ENCODE measurements around the gene PTBP1.

The PTBP1 gene

DNA sequence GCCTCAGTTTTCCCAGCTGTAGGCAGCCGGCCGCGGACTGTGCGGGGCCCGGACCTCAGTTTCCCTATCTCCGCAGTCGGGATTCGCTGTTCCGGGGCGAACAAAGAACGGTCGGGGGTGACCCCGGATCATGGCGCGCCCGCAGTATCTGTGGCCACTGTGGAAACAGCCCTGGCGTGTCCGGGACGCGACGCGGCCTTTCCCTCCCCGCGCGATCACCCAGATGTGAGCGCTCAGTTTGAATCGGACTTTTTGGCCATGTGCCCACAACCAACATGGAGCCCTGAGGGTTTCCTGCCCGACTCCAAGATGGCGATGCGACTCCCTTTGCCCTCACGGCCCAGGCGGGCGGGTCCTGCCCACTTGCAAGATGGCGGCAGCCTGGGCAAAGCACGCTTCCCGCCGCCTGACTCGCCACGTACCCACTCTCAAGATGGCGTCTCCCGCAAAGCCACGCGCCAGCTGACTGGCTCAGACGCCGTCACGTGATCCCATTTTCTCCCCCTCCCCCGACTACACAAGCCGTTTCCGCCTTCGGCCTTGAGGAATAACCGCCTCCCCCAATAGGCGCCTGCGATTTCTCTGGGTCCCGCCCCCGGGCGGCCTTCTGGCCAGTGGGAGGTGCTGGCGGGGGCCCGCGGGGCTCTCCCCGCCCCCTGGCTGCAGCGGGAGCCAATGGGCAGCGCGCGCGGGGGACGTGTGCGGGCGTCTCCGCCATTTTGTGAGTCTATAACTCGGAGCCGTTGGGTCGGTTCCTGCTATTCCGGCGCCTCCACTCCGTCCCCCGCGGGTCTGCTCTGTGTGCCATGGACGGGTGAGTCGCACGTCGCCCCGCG lies at the start of gene PTBP1:
TSS of gene PTBP1 (plus strand) at position 761 of the 836 bp plus-strand sequence. CDS start at position 807, 46 bp downstream.
- DNase-seq = peak; percentile 98

DNA sequence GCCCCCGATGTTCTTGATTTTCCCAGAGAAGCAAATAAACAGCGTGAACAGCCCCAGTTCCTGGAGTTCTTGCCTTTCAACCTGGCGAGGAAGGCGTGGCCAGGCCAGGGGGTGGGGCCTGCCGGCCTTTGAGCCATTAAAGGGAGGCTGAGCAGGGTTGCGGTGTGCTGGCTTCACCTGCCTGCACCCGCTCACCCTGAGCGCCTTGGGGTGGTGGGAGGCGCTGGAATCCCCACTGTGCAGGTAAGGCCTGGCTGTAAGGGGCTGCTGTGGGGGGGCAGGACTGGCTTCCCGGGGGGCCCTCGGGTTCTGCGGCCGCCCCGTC lies 49.0 kb upstream of the PTBP1 start:
- no peak for DNase-seq

DNA sequence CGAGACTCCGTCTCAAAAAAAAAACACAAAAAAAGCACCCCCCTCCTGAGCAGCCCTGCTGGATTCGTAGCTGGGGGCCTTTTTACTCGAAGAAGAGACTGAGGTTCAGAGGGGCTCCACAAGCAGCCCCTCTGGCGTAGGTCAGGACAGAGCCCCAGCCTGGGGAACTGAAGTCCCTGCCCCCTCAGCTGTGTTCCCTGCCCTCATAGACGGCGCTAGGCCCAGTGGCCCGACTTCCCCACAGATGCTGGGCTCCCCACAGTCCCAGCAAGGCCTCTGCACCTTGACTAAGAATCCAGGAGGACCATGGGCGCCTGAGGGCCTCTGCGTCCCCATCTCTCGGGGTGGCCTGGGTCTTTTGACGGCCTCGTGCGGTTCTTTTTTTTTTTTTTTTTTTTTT lies 47.4 kb upstream of the PTBP1 start:
- no peak for DNase-seq

DNA sequence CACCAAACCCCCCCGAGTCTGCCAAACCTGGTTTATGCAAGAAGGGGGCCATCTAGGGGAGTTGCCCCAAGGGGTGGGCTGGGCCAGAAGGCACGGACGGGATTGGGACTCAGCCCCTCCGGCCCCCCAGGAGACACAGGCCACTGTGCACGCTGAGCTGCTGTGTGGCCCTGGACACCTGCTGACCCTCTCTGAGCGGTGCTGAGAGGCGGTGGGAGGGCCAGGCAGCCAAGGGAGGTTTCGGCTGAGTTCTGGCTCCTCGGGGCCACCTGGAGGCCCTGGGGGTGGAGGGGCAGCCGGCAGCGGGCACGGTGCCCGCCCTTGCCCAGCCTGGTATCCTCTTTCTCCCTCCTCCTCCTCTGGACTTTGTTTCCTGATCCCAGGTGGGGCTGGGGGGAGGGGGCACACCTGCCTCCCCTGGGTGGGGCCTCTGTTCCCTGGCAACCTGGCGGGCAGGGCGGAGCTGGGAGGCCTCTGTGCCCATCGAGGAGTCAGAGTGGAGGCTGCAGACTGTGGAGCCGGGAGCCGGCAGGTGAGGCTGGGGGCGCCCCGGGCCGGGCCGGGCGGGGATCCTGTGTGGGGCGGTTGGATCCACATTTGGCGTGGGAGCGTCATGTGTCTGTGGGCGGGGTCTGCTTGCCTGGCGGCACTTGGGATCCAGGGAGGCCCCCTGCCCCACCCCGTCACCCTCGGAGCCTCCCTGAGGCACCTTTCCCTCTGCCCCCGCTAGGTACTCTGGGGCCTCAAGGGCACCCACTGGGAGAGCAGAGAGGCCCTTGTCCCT lies 46.4 kb upstream of the PTBP1 start, which contains the start of gene MISP:
TSS of gene MISP (plus strand) at position 473 of the 784 bp plus-strand sequence. CDS start 5,835 bp downstream, outside the sequence.
- DNase-seq = no peak

DNA sequence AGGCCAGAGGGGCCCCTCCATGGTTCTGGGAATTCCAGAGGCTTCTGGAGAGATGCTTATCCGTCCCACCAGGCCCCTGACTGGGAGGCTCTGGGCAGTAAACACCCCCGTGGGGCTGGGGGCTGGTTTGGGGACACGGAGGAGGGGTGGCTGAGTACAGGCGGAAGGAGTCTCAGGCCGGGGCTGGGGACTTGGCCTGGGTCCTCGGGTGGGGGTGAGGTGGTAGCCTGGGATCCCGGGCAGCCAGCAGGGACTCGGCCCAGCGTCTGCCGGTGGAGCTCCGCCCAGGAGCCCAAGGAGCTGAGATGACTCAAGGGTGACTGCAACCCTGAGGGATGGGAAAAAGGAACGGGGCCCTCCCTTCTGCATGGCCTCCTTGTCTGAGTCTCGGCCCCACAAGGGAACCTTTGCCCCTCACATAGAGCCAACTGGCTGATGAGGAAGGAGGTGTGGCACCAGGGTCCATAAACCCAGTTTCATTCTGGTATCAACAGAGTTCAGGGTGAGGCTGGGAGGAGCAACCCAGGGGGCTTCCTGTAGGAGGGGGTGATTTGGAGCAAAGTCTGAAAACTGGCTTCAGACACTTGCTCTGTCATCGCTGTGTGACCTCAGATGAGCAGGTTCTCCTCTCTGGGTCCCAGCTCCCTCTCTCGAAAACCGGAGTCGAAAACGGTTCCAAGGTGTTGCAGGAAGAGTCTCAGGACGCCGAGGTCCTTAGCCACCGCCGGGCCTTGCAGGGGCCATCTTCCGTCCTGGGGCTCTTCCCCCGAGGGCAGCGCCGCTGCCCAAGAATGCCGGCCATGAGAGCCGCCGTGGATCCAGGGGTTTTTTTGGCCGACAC lies 45.5 kb upstream of the PTBP1 start:
- DNase-seq = no peak

DNA sequence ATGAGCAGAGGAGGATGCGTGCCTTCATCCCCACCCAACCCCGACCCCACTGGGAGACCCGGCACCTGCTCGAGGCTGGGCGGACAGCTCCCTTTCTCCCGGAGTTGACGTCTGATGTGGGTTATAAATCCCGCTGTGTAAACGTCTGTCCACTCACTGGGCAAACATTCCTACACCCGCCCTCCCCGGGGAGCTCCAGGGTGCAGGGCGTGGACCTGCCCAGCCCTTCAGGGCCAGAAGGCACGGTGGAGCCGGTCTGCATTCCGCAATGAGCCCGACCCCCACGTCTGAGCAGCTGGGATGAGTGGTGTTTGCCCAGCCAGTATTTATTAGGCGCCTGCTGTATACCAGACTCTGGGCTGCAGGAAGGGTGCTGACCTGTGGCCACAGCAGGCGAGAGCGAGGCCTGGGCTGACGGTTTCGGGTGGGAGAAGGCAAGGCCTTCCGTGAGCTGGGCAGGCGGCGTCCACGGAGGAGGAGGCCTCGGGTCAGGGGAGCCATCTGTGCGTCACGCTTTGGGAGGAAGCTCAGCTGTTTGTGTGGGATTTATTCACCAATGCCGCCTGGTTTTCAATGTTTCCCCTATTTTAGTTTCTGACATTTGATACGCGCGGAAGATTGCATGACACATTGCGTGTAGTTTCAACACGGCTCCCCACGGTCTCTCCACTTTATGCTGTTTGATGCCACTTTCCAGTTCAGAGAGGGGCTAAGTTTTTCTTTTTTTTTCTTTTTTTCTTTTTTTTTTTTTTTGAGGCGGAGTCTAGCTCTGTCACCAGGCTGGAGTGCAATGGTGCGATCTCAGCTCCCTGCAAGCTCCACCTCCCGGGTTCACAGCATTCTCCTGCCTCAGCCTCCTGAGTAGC lies 44.4 kb upstream of the PTBP1 start:
- peak; percentile 78 for DNase-seq

DNA sequence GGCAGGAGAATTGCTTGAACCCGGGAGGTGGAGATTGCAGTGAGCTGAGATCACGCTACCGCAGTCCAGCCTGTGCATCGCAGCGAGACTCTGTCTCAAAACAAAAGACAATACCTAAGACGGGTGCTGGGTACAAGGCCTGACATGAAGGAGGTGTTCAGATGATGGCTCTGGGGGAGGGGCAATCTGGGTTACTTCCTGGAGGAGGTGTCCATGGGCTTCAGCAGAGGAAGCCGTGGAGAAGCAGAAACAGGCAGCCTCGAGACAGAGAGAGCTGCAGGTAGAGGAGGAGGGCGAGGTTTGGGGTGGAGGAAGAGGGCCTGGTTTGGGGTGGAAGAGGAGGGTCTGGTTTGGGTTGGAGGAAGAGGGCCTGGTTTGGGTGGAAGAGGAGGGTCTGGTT lies 42.7 kb upstream of the PTBP1 start:
- no peak for DNase-seq

DNA sequence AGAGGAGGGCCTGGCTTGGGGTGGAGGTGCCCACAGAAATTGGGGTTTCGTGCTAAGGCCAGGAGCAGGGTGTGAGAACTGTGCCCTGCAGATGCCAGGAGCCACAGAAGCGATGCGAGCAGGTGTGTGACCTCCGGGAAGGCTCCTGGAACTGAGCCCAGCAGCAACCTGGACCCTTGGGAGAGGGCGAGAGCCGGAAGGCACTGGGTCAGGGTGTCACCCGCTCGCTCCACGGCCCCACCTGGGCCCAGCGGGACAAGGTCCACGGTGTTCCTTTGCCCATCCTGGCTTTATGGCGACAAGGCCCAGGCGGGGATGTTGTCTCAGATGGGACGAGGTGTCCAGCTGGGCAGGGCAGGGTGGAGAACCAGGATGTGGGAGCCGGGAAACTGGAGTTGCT lies 42.2 kb upstream of the PTBP1 start:
- DNase-seq = no peak

DNA sequence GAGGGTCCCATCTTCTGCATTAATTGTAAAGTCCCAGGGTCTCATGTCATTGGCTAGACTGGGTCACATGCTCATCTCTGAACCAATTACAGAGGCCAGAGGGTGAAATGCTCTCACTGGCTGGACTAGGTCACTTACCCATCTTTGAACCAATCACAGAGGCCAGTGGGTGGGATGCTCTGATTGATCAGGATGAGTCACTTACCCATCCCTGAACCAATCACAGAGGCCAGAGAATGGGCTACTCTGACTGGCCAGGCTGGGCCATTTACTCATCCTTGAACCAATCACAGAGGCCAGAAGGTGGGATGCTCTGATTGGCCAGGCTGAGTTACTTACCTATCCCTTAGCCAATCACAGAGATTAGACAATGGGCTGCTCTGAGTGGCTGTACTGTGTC lies 41.0 kb upstream of the PTBP1 start:
- DNase-seq = no peak

DNA sequence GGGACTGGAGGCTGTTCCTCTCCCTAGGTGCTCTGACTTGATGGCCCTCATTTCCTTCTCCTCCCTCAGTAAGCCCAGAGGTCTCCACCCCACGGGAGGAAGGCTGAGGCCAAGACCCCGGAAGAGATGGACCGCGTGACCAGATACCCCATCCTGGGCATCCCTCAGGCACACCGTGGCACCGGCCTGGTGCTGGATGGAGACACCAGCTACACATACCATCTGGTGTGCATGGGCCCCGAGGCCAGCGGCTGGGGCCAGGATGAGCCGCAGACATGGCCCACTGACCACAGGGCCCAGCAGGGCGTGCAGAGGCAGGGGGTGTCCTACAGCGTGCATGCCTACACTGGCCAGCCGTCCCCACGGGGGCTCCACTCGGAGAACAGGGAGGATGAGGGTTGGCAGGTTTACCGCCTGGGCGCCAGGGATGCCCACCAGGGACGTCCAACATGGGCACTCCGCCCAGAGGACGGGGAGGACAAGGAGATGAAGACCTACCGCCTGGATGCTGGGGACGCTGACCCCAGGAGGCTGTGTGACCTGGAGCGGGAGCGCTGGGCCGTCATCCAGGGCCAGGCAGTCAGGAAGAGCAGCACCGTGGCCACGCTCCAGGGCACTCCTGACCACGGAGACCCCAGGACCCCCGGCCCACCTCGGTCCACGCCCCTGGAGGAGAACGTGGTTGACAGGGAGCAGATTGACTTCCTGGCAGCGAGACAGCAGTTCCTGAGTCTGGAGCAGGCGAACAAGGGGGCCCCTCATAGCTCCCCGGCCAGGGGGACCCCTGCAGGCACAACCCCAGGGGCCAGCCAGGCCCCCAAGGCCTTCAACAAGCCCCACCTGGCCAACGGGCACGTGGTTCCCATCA lies 40.2 kb upstream of the PTBP1 start:
- DNase-seq = no peak

DNA sequence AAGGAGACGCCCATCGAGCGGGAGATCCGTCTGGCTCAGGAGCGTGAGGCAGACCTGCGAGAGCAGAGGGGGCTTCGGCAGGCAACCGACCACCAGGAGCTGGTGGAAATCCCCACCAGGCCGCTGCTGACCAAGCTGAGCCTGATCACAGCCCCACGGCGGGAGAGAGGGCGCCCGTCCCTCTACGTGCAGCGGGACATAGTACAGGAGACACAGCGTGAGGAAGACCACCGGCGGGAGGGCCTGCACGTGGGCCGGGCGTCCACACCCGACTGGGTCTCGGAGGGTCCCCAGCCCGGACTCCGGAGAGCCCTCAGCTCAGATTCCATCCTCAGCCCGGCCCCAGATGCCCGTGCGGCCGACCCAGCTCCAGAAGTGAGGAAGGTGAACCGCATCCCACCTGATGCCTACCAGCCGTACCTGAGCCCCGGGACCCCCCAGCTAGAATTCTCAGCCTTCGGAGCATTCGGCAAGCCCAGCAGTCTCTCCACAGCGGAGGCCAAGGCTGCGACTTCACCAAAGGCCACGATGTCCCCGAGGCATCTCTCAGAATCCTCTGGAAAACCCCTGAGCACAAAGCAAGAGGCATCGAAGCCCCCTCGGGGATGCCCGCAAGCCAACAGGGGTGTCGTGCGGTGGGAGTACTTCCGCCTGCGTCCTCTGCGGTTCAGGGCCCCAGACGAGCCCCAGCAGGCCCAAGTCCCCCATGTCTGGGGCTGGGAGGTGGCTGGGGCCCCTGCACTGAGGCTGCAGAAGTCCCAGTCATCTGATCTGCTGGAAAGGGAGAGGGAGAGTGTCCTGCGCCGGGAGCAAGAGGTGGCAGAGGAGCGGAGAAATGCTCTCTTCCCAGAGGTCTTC lies 39.2 kb upstream of the PTBP1 start:
- no peak for DNase-seq

DNA sequence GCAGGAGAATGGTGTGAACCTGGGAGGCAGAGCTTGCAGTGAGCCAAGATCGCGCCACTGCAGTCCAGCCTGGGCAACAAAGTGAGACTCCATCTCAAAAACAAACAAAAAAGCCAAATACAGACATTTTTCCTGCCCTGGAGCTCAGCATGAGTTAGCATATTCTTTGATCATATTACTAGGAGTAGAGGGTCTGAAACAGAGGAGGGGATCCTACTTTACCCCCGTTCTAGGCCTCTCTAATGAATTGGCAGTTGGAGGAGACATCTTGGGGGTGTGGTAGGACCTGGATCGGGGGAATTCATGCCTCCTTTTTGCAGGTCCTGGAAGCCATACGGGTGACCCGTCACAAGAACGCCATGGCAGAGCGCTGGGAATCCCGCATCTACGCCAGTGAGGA lies 34.1 kb upstream of the PTBP1 start:
- DNase-seq = no peak

DNA sequence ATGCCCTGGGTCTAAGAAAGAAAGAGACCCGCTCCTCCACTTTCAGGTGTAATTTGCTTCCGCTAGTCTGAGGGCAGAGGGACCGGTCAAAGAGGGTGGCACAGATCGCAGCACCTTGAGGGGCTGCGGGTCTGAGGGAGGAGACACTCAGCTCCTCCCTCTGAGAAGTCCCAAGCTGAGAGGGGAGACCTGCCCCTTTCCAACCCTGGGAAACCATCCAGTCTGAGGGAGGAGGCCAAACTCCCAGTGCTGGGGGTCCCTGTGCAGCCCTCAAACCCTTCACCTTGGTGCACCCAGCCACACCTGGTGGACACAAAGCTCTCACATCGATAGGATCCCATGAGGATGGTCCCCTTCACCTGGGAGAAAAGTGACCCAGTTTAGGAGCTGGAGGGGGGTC lies 33.4 kb upstream of the PTBP1 start:
- no peak for DNase-seq

DNA sequence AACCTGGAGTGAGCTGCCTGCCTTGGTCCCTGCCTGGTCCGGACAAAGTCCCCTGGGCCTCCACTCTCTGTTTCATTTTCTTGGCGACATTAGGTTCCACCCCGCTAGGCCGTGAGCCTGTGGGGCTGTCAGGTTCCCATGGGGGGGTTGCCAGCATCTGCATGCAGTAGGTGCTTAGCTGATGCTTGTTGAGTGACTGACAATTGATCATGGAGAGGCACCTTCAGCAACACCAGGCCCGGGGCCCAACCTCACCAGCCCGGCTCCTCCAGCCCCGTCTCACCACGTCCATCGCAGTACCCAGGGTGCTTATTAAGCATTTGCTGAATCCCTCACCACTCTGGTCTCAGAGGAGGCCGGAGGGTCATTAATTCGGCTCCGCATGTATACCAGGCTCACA lies 33.0 kb upstream of the PTBP1 start:
- DNase-seq = no peak

DNA sequence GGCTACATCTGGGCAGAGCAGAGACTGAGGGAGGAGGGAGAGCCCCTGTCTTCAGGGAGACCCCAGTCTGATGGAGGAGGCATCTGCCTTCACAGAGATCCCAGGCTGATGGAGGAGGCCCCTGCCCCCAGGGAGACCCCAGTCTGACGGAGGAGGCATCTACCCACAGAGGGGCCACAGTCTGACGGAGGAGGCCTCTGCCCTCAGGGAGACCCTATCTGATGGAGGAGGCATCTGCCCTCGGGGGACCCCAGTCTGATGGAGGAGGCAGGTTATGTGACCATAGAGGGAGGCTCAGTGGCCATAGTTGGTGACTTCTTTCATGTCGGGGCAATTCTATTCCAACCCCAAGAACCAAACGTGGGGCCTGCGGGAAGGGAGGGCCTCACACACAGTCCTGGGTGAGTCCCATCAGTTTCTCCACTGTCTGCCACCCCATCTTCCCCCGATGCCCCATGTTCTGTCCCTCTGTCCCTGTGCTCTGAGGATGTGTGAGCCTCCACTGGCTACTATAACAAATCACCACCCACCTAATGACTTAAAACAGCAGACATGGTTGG lies 32.0 kb upstream of the PTBP1 start:
- no peak for DNase-seq

DNA sequence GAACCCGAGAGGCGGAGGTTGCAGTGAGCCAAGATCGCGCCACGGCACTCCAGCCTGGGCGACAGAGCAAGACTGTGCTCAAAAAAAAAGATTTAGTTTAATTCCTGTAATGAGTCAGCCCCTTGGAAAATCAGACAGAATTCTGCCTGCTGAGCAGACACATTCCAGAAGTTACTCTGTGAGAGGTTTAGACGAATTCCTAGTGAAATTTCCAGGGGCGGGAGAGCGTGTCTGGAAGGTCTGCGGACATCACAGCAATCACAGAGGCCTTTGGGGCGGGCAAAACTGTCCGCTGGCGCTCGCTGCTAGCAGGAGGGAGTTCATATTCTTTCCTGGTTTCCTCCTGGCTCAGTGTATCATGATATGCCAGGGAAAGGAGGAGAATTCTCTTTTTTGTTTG lies 28.8 kb upstream of the PTBP1 start:
- no peak for DNase-seq

DNA sequence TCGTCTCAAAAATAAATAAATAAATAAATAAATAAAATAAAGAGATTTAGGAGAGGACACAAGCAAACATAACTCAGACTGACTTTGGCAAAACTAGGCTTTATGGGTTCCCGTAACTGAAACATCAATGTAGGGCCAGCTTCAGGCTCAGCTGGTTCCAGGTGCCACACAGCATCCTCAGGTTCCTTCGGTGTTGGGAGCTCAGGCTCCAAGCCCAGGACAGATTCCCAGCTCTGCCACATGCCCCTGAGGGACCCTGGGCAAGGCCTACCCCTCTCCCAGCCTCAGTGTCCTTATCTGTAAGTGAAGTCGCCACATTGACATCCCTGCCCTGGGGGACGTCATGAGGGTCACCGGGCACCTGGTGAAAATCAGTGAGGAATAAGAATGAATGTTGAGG lies 27.6 kb upstream of the PTBP1 start:
- DNase-seq = no peak

DNA sequence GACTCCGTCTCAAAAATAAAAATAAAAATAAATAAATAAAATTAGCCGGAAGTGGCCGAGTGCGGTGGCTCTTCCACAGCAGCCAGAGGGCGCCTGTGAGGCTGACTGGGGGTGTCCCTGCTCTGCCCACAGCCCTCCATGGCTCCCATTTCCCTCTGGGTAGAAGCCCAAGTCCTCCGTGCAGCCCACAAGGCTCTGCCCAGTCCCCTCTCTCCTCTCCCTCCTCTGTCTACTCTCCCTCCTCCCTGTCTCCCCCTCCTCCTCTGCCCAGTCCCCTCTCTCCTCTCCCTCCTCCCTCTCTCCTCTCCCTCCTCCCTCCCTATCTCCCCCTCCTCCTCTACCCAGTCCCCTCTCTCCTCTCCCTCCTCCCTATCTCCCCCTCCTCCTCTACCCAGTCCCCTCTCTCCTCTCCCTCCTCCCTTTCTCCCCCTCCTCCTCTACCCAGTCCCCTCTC lies 25.9 kb upstream of the PTBP1 start:
- DNase-seq = no peak

DNA sequence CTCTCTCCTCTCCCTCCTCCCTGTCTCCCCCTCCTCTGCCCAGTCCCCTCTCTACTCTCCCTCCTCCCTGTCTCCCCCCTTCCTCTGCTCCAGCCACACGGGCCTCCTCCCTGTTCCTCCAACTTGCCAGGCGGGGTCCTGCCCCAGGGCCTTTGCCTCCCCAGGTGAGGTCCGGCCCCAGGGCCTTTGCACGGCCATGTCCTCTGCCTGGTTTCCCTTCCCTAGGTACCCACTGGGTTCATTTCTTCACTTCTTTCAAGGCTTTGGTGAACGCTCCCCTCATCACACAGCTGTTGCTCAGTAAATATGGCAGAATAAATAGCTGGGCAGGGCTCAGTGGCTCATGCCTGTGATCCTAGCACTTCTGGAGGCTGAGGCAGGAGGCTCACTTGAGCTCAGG lies 25.2 kb upstream of the PTBP1 start:
- DNase-seq = no peak
